SK-N-SH (cell line): ENCODE data around the gene DEPDC4. TPM values are rescaled to one million over a fixed set of nuclear protein-coding genes. Genes with fewer than 3 reads are reported as not detected.

Source experiments
- CTCF ChIA-PET: fragments of 300-600, 350-600 bp; formaldehyde crosslinking; extraction: SDS; loops from one replicate; lab custom pipeline; 2021; lab: Yijun Ruan, JAX
- POLR2A ChIA-PET: fragments of 350-600 bp; sonication (Branson Sonifier 250); formaldehyde crosslinking; extraction: SDS; loops from one replicate; lab custom pipeline; 2020; ENCODE audit warnings: antibody characterized with exemption, inconsistent platforms; lab: Yijun Ruan, JAX
- DNase-seq: peaks from one replicate; pipeline ENCODE4 v3.0.0; 2012
- H2AFZ ChIP-seq: fragments of 200-600 bp; sonication (generic); 2 replicates; pipeline ENCODE4 v1.8.1; 2016; ENCODE audit warnings: antibody characterized with exemption, mild to moderate bottlenecking, low read depth
- H3F3A ChIP-seq: fragments of 200-600 bp; sonication (generic); replicated peaks from 2 replicates; pipeline ENCODE3; 2016; ENCODE audit warnings: antibody characterized with exemption, mild to moderate bottlenecking; ENCODE audit not compliant: insufficient read depth
- H3K27ac ChIP-seq, 2 experiments: fragments of 200-500 bp in 1 of 2; fragments of 200-600 bp in 1 of 2; sonication (Bioruptor generic) in 1 of 2; sonication (generic), shearing (Covaris generic) in 1 of 2; 2 replicates each; pipeline versions ENCODE4 v1.5.1 to v1.6.1; 2014 to 2016; ENCODE audit warnings: low read depth in 2 of 2, inconsistent platforms in 1 of 2, low read length in 1 of 2, mild to moderate bottlenecking in 1 of 2, mixed read lengths in 1 of 2
- H3K27me3 ChIP-seq: fragments of 200-600 bp; sonication (generic), shearing (Covaris generic); 2 replicates; pipeline ENCODE4 v1.6.1; 2016; ENCODE audit warnings: mixed run types; ENCODE audit not compliant: insufficient read depth
- H3K36me3 ChIP-seq, 2 experiments: fragments of 200-500 bp in 1 of 2; fragments of 200-600 bp in 1 of 2; sonication (Bioruptor generic) in 1 of 2; sonication (generic) in 1 of 2; replicated peaks in 1 of 2; 2 replicates each; pipeline versions ENCODE3 to v1.5.1; 2014 to 2016; ENCODE audit warnings: low read length in 1 of 2, mild to moderate bottlenecking in 1 of 2; ENCODE audit not compliant: insufficient read depth in 2 of 2, control insufficient read depth in 1 of 2
- H3K4me1 ChIP-seq, 2 experiments: fragments of 200-500 bp in 1 of 2; fragments of 200-600 bp in 1 of 2; sonication (Bioruptor generic) in 1 of 2; sonication (generic), shearing (Covaris generic) in 1 of 2; 2 replicates each; pipeline versions ENCODE4 v1.5.1 to v1.6.1; 2014 to 2016; ENCODE audit warnings: low read depth in 1 of 2, low read length in 1 of 2, mixed run types in 1 of 2; ENCODE audit not compliant: insufficient read depth in 2 of 2, control insufficient read depth in 1 of 2
- H3K4me2 ChIP-seq: fragments of 200-600 bp; sonication (generic), shearing (Covaris generic); 2 replicates; pipeline ENCODE4 v1.6.1; 2017; ENCODE audit warnings: mixed run types
- H3K4me3 ChIP-seq, 2 experiments: fragments of 200-500 bp in 1 of 2; fragments of 200-600 bp in 1 of 2; sonication (Bioruptor generic) in 1 of 2; sonication (generic), shearing (Covaris generic) in 1 of 2; 2 replicates each; pipeline versions ENCODE4 v1.5.1 to v1.8.1; 2014 to 2016; ENCODE audit warnings: low read depth in 2 of 2, inconsistent platforms in 1 of 2, low read length in 1 of 2, mild to moderate bottlenecking in 1 of 2, mixed read lengths in 1 of 2, moderate library complexity in 1 of 2
- H3K79me2 ChIP-seq: fragments of 200-600 bp; sonication (generic); 2 replicates; pipeline ENCODE4 v1.8.1; 2017; ENCODE audit warnings: mild to moderate bottlenecking; ENCODE audit not compliant: insufficient read depth
- H3K9ac ChIP-seq: fragments of 200-600 bp; sonication (generic); 2 replicates; pipeline ENCODE4 v1.6.1; 2017; ENCODE audit warnings: mixed run types
- H3K9me2 ChIP-seq: fragments of 200-600 bp; sonication (generic); 2 replicates; pipeline ENCODE4 v1.6.1; 2017; ENCODE audit warnings: mixed run types
- H3K9me3 ChIP-seq: fragments of 200-600 bp; sonication (generic); 2 replicates; pipeline ENCODE4 v1.6.1; 2017; ENCODE audit warnings: mixed run types, mild to moderate bottlenecking, moderate library complexity
- H4K20me1 ChIP-seq: fragments of 200-600 bp; sonication (generic); 2 replicates; pipeline ENCODE4 v1.6.1; 2017; ENCODE audit warnings: mild to moderate bottlenecking, mixed run types; ENCODE audit not compliant: insufficient read depth
- CTCF ChIP-seq: fragments of 200-600 bp; sonication (generic); IDR thresholded peaks from 2 replicates; pipeline ENCODE4 v1.6.1; 2017; ENCODE audit warnings: antibody characterized with exemption, mild to moderate bottlenecking, moderate library complexity
- ELF1 ChIP-seq: IDR thresholded peaks from 2 replicates; pipeline ENCODE4 v1.4.0; 2012
- FOXJ3 ChIP-seq: sonication (generic); formaldehyde crosslinking; IDR thresholded peaks from 2 replicates; pipeline ENCODE4 v1.5.1; 2020; ENCODE audit warnings: mild to moderate bottlenecking, missing genetic modification reagents
- FOXM1 ChIP-seq: IDR thresholded peaks from 2 replicates; pipeline ENCODE4 v1.4.0; 2012; ENCODE audit warnings: low read depth, mild to moderate bottlenecking
- GABPA ChIP-seq: IDR thresholded peaks from 2 replicates; pipeline ENCODE4 v1.4.0; 2012; ENCODE audit warnings: low read depth, mild to moderate bottlenecking
- GATA2 ChIP-seq: sonication (generic); formaldehyde crosslinking; IDR thresholded peaks from 2 replicates; pipeline ENCODE4 v1.5.0; 2020; ENCODE audit warnings: mild to moderate bottlenecking, missing genetic modification reagents
- IRF3 ChIP-seq: fragments of 150-350 bp; IDR thresholded peaks from 2 replicates; pipeline ENCODE4 v1.6.1; 2016; ENCODE audit warnings: mild to moderate bottlenecking, low read depth, low read length
- JUND ChIP-seq: IDR thresholded peaks from 2 replicates; pipeline ENCODE4 v1.4.0; 2012
- MAX ChIP-seq: IDR thresholded peaks from 2 replicates; pipeline ENCODE4 v1.4.0; 2012; ENCODE audit warnings: low read depth
- NFIC ChIP-seq: IDR thresholded peaks from 2 replicates; pipeline ENCODE4 v1.4.0; 2012; ENCODE audit warnings: borderline replicate concordance
- PBX3 ChIP-seq: IDR thresholded peaks from 2 replicates; pipeline ENCODE4; 2012
- REST ChIP-seq: IDR thresholded peaks from 2 replicates; pipeline ENCODE4 v1.6.1; 2012; ENCODE audit warnings: mild to moderate bottlenecking, low read depth, low read length, moderate library complexity
- RXRA ChIP-seq: IDR thresholded peaks from 2 replicates; pipeline ENCODE4 v1.4.0; 2012; ENCODE audit warnings: low read depth, mild to moderate bottlenecking, borderline replicate concordance
- TAF1 ChIP-seq: IDR thresholded peaks from 2 replicates; pipeline ENCODE4 v1.6.1; 2012; ENCODE audit warnings: low read depth, mild to moderate bottlenecking, low read length, moderate library complexity, borderline replicate concordance
- TEAD4 ChIP-seq: IDR thresholded peaks from 2 replicates; pipeline ENCODE4 v1.4.0; 2012; ENCODE audit warnings: mild to moderate bottlenecking, borderline replicate concordance; ENCODE audit not compliant: insufficient read depth
- USF1 ChIP-seq: IDR thresholded peaks from 2 replicates; pipeline ENCODE4 v1.4.0; 2012; ENCODE audit warnings: low read depth, borderline replicate concordance
- USF2 ChIP-seq: fragments of 150-350 bp; IDR thresholded peaks from 2 replicates; pipeline ENCODE4 v1.6.1; 2017; ENCODE audit warnings: antibody characterized with exemption, low read length, low read depth, borderline replicate concordance
- YY1 ChIP-seq: IDR thresholded peaks from 2 replicates; pipeline ENCODE4 v1.4.0; 2012; ENCODE audit warnings: low read depth, mild to moderate bottlenecking
- ZBTB33 ChIP-seq: IDR thresholded peaks from 2 replicates; pipeline ENCODE4 v1.4.0; 2012; ENCODE audit warnings: low read depth, borderline replicate concordance
- WGBS: methylation state at CpG from one replicate; pipeline ENCODE4 v1.1.6; 2017; ENCODE audit warnings: low lambda C conversion rate; 5-methylcytosine and 5-hydroxymethylcytosine counted together
- polyA plus RNA-seq, 3 experiments: library from polyadenylated mRNA; depleted of rRNA; stranded (reverse); fragments of >200 nt; gene quantifications; 2 replicates each; pipeline ENCODE4 v1.2.3, GENCODE V29; 2012

DEPDC4 gene
- polyA plus RNA-seq, 1 of the 3 experiments (the other 2 are of a cell fraction) = 0.76 TPM

- no peaks in the 10 kb centered on the region for H4K20me1 ChIP-seq
- POLR2A ChIA-PET = interaction anchor here (2.1 to 2.3 kb wide), 2 partner anchors 36 to 67 kb away, joined by 11 to 12 read pairs; partner anchors contain the start of genes DEPDC4 and SCYL2
- no peaks in the 10 kb centered on the region for H3K27me3 ChIP-seq
- H2AFZ ChIP-seq = peak overlapping the region; percentile 96
- no peaks in the 10 kb centered on the region for H3K9me3 ChIP-seq
- H3K27ac ChIP-seq = peak overlapping the region; percentile 69 to 80
- peak overlapping the region; percentile 81 for H3K4me2 ChIP-seq
- 9% methylated on average over 24 of the region's 79 CpGs for WGBS
- H3K4me1 ChIP-seq = peaks cover 5 to 15% of the 10 kb centered on the region in 2 experiments; a peak in 2 of 4 replicates
- H3K9me2 ChIP-seq = no peaks in the 10 kb centered on the region
- peak; percentile 83 for DNase-seq
- H3K9ac ChIP-seq = peak overlapping the region; percentile 47
- peak overlapping the region; percentile 79 to 96 for H3K4me3 ChIP-seq
- peaks cover 16% of the 10 kb centered on the region for H3F3A ChIP-seq
- CTCF ChIA-PET = interaction anchor here (0.8 to 1.8 kb wide), 5 partner anchors 14 to 37 kb away, joined by 3 to 7 read pairs (median 3); no protein-coding TSS in a partner anchor
- H3K79me2 ChIP-seq = peaks cover 38% of the 10 kb centered on the region
- H3K36me3 ChIP-seq = no peaks in the 10 kb centered on the region
- TF ChIP-seq YY1 = no peak
- TF ChIP-seq MAX = 0 out of 2 replicates have a peak, but pooled peaks have one; percentile 31
- TF ChIP-seq PBX3 = no peak
- no peak for TF ChIP-seq JUND
- TF ChIP-seq USF1 = no peak
- TF ChIP-seq REST = no peak
- TF ChIP-seq USF2 = no peak
- TF ChIP-seq TEAD4 = no peak
- no peak for TF ChIP-seq FOXJ3 (CRISPR knock-in tag)
- TF ChIP-seq ZBTB33 = no peak
- no peak for TF ChIP-seq CTCF
- peak; percentile 61 for TF ChIP-seq GABPA
- no peak for TF ChIP-seq FOXM1
- 0 out of 2 replicates have a peak, but pooled peaks have one; percentile 25 for TF ChIP-seq RXRA
- TF ChIP-seq TAF1 = no peak
- no peak for TF ChIP-seq GATA2 (CRISPR knock-in tag)
- no peak for TF ChIP-seq IRF3
- TF ChIP-seq ELF1 = 0 out of 2 replicates have a peak, but pooled peaks have one; percentile 16
- TF ChIP-seq NFIC = 0 out of 2 replicates have a peak, but pooled peaks have one; percentile 20
These were observed 67.3 kb downstream of the DEPDC4 start for GRCh38 chr12:100199347-100200149.
